ENCODE measurements around the gene CENPO.

Gene CENPO

GRCh38 chr2:24820175-24820513, 26.9 kb downstream of the CENPO start:
- DNase-seq (ENCODE audit: low read depth, low spot score), result no peak
- no peak for TF ChIP-seq CTCF (IDR thresholded peaks at IDR 0.05; ENCODE audit: low read depth, low read length)
- in situ Hi-C loops (cut with HindIII; ENCODE audit: low sequenced_read_pairs), result no loop called here

GRCh38 chr2:24820598-24821432, 27.6 kb downstream of the CENPO start:
- H3K4me3 ChIP-seq (ENCODE audit: low read depth, low read length), result no peak overlapping the region
- TF ChIP-seq CTCF (IDR thresholded peaks at IDR 0.05; ENCODE audit: low read depth, low read length), result no peak
- no peak for DNase-seq (ENCODE audit: low read depth, low spot score)
- in situ Hi-C loops (cut with HindIII; ENCODE audit: low sequenced_read_pairs), result no loop called here

More at GRCh38 chr2:24820175-24820513, 26.9 kb downstream of the CENPO start:
- H3K4me3 ChIP-seq (ENCODE audit: low read depth, low read length), result no peak overlapping the region

- no peak for DNase-seq (ENCODE audit: low read depth, low spot score)
- no peak for TF ChIP-seq CTCF (IDR thresholded peaks at IDR 0.05; ENCODE audit: low read depth, low read length)
- no peak overlapping the region for H3K4me3 ChIP-seq (ENCODE audit: low read depth, low read length)
- in situ Hi-C loops (cut with HindIII; ENCODE audit: low sequenced_read_pairs), result no loop called here
These were observed 28.2 kb downstream of the CENPO start for GRCh38 chr2:24821433-24821891.

- no peak overlapping the region for H3K4me3 ChIP-seq (ENCODE audit: low read depth, low read length)
- DNase-seq (ENCODE audit: low read depth, low spot score), result peak; percentile 83
- in situ Hi-C loops (cut with HindIII; ENCODE audit: low sequenced_read_pairs), result no loop called here
- no peak for TF ChIP-seq CTCF (IDR thresholded peaks at IDR 0.05; ENCODE audit: low read depth, low read length)
These were observed 29.0 kb downstream of the CENPO start for GRCh38 chr2:24822049-24822706.

GRCh38 chr2:24824071-24824588, 30.9 kb downstream of the CENPO start:
- in situ Hi-C loops (cut with HindIII; ENCODE audit: low sequenced_read_pairs), result no loop called here
- DNase-seq (ENCODE audit: low read depth, low spot score), result no peak
- no peak overlapping the region for H3K4me3 ChIP-seq (ENCODE audit: low read depth, low read length)
- no peak for TF ChIP-seq CTCF (IDR thresholded peaks at IDR 0.05; ENCODE audit: low read depth, low read length)

GRCh38 chr2:24824966-24825882, 32.0 kb downstream of the CENPO start:
- no peak for DNase-seq (ENCODE audit: low read depth, low spot score)
- TF ChIP-seq CTCF (IDR thresholded peaks at IDR 0.05; ENCODE audit: low read depth, low read length), result peak; percentile 68
- no peak overlapping the region for H3K4me3 ChIP-seq (ENCODE audit: low read depth, low read length)
- in situ Hi-C loops (cut with HindIII; ENCODE audit: low sequenced_read_pairs), result no loop called here

All from astrocyte of the spinal cord (primary cell).